HG03280 (cell line): Measurements from ENCODE around the gene CCDC15.
A peak's percentile ranks its signal among the peaks of the same experiment; 100 is the strongest.

ENCODE experiments used
- ATAC-seq: cut with Tn5 transposase; IDR thresholded peaks from one replicate; pipeline ENCODE4 v1.9.1; 2021; ENCODE audit warnings: mild to moderate bottlenecking, moderate library complexity; ENCODE audit not compliant: unreplicated experiment

CCDC15 gene

DNA sequence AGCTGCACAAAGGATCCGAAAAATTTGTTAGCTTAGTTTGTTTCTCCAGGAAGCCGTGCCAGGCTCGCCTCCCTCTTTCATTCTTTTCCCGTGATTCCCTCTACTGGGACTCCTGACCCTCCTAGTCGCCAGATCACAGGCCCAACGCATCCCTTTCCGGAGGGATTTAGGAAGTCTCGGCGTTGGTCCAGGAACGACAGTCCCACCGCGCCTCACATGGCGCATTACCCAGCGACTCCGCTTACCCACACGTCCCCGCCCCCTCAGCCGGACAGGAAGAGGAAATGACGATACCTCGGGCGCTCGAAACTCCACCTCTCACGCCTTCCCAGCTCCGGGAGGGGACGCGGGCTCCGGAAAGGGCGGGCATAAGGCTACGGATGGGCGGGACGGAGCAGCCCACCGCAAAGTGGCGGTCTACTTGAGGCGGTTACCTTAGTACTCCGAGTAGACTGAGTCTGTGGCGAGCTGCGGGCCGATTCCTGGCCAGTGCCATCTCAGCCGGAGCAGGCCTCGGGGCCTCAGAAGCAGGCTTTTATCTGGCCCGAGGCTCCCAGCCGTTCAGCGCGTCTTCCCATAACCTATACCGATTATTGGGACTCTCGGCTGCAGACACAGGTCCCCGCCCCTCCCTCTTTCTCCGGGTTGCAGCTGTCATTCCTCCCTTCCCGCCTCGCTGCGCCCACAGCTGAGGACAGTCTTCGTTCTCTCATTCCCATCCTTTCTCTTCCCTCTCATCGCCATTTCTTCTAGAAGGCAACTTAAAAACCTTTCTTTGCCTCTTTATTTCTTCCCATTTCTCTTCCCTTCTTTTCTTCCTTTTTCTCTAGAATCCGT lies at the start of gene CCDC15:
Gene CCDC15 (plus strand): TSS at position 450 of the 837 bp plus-strand sequence. CDS start 531 bp downstream, outside the sequence.
- ATAC-seq, result peak; percentile 100

- ATAC-seq, result no peak
Measured at GRCh38 chr11:124915541-124916369, 38.2 kb upstream of the CCDC15 start.

- no peak for ATAC-seq
Measured at GRCh38 chr11:124916370-124916710, 37.7 kb upstream of the CCDC15 start.

DNA sequence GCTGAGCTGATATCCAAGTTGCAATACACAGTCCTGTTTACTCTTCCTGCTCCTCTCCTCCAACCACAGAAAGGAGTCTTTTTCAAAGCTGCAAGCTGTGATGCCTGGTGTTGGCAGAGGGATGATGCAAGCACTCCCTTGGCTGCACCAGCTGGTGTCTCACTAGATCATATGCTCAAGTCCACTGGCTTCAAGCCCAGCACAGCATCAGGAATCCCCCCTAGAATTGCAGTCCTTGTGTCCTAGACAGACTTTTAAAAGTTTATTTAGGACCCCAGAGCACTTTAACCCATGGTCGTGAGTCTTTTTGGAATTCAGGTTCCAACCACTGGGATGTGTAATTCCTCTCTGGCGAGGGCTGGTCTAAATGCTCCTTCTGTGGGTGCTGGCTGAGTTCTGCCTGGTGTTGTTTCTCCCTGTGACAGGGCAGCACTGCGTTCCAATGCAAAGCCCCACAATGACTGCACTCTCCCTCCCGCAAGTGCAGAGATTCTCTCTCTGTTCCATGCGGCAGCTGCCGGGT lies 36.8 kb upstream of the CCDC15 start:
- no peak for ATAC-seq

- ATAC-seq, result no peak
Measured at GRCh38 chr11:124918950-124919349, 35.1 kb upstream of the CCDC15 start, which contains the start of gene HEPN1. Gene HEPN1, plus strand, starts transcription at chr11:124919250.

DNA sequence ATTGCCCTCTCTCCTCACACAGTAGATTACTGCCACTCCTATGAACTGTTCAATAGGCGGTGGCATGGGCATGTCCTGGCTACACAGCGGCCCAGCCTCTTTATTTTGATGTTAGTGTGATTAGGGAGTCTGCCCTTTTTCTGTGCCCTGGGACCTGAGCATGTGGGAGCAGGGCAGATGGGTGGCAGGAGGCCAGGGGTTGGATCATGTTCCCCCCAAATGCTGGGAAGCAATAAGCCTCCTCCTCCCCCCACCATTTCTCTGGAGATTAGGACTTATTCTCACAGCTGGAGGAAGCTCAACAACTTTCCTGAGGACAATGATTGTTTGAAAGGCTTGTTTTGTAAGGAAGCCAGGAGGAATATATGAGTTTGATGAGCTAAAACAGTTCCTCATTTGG lies 34.1 kb upstream of the CCDC15 start:
- ATAC-seq, result no peak

DNA sequence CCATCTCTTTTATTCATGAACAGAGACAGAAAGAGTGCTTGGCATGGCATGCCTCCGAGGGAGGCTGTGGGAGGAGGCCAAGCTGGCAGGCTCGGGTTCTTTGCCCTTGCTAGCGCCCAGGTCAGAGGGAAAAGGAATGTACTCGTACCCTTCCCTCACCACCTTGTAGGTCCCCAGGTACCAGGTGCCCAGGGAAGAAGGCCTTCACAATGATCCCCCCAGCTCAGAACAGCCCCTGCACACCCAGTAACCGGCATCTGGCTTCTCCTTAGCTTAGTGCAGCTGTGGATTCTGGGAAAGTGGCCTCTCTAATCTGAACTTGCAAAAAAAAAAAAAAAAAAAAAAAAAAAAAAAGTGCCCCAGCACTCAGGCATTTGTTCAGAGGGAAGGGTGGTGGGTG lies 33.6 kb upstream of the CCDC15 start:
- ATAC-seq, result no peak

DNA sequence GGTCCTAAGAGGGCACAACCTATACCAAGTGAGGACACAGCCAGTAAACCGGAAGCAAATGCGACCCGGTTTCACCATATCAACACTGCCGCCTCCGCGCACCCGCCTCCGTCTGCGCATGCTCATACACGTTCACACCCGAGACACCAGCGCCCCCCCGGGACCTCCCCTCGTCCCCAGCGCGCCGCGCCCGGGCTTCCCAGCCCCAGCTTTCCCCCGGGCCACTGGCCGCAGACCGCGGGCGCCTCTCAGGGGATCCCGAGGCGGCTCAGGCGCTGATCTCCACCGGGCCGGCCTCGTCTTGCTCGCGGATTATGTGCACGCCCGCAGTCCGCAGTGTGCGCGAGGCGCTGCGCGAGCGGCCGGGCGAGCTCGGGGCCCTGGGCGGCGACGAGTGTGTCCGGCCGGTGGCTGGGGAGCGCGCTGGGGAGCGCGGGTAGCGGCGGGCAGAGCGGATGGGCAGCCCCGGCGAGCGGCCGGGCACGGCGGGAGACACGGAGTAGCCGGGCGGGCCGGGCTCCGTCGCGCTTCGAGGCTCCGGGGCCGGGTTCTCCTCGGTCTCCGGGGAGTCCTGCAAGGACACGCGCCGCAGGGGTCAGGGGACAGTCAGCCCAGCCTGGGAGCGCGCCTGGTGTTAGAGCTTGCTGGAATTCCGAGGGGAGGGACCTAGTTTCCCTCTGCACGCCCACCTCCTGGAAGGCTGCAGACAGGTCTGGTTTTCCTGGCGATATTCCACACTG lies 33.0 kb upstream of the CCDC15 start:
- peak; percentile 48 for ATAC-seq

DNA sequence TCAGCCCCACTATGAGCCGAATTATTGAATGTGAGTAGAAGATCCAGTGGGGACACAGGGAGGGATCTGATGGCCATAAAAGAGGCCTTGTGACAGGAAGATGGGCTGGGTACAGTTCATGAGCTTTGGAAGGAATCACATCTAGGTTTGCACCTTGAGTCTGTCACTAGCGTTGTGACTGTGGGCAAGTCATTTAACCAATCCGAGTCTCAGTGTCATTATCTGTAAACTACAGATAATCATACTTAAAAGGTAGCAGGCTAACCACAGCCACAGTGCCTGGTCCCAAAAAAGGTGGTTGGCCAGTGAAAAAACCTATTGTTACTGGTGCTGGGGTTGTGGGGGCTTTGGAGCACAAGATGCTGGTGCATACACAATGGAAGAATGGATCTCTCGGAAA lies 31.2 kb upstream of the CCDC15 start:
- ATAC-seq, result no peak

- ATAC-seq, result no peak
Measured at GRCh38 chr11:124923296-124923695, 30.7 kb upstream of the CCDC15 start.

DNA sequence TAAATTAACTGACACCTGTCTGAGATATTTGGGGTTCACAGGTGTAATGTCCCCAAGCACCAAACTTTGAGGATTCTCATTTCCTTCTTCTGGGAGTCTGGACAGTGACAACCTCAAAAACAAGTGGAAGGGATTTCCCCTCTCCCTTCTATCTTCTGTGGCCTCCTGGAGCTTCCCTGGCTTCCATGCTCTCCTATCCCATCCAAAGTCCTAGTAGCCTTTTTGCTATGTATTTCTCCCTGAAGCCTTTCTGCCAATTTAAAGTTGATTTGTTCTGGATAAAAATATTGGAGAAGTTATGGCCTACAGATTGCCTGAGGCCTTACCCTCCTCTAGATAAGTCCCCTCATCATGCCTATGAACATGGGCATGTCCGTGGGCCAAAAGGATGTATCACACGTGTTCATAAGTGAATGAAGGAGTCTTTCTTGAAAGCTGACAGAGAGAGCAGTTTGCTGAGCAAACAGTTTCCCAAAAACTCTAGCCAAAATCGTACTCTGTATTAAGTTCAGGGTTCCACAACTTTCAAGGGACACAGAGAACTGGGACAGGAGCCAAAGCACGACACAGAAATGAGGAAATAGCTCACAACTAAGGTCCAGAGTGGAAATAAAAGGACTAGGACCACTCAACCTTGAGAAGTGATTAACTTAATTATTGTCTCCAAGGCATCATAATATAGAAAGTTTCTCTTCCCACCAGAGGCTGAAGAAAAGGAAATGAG lies 24.9 kb upstream of the CCDC15 start:
- ATAC-seq, result no peak

- peak; percentile 83 for ATAC-seq
Measured at GRCh38 chr11:124930799-124931198, 23.2 kb upstream of the CCDC15 start.

DNA sequence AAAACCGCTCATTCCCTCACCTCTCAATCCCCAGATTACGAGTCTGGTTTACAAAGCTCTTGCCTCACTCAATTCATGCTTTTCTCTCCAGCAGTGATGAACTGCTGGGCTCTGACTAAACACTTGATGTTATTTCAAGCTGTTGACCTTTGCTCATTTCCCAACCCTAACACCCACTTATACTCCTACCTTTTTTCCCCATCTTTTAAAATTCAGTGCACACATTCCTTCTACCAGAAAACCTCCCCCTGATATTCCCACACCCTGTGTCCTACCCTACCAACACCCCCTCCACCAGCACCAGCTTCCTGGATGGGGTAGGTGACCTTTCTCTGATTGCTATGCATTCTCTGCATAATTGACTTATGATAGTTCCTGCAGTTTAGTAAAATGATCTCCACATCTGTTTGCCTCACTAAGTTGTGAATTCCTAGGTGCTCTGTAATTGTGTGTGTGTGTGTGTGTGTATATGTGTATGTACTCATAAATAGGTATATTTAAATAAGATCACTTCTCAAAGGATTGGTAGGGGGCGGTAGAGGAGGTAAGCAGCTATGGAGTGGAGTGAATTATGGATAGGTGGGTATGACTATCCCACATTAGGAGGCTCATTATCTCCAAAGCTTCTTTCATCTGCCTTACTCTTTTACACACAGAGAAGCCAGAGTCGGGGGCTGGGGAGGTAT lies 19.0 kb upstream of the CCDC15 start:
- ATAC-seq, result no peak

GRCh38 chr11:124935548-124936514 lies 18.2 kb upstream of the CCDC15 start, which contains the start of gene HEPACAM:
Gene HEPACAM, minus strand, starts transcription at chr11:124936047. Its CDS starts 41 bp downstream, at chr11:124936006.
- no peak for ATAC-seq

- no peak for ATAC-seq
Measured at GRCh38 chr11:124937336-124937935, 16.6 kb upstream of the CCDC15 start.

GRCh38 chr11:124938206-124938765 lies 15.7 kb upstream of the CCDC15 start:
- no peak for ATAC-seq

GRCh38 chr11:124938970-124939369 lies 15.0 kb upstream of the CCDC15 start:
- no peak for ATAC-seq

- no peak for ATAC-seq
Measured at GRCh38 chr11:124941703-124942102, 12.3 kb upstream of the CCDC15 start.
